Measurements from ENCODE around the gene SGTB.
"Not testable (repeated sequence)": the region's sequence is repeated elsewhere in the genome, so short reads cannot be mapped to it uniquely, and the experiment has no call there.

The SGTB gene

GRCh38 chr5:65663804-65664521, 57.9 kb downstream of the SGTB start:
- no peak overlapping the region for H3K27ac Mint-ChIP-seq
- no peak for ATAC-seq
- no peaks in the 10 kb centered on the region for H3K27me3 Mint-ChIP-seq
- no peaks in the 10 kb centered on the region for H3K4me1 Mint-ChIP-seq
- no peak overlapping the region for H3K4me3 Mint-ChIP-seq
- H3K36me3 Mint-ChIP-seq: peaks cover 44% of the 10 kb centered on the region
- H3K9me3 Mint-ChIP-seq: no peaks in the 10 kb centered on the region

GRCh38 chr5:65654713-65655112, 67.2 kb downstream of the SGTB start:
- Mint-ChIP-seq H3K27ac (no peak overlapping the region), H3K36me3 (peaks cover 22% of the 10 kb centered on the region), H3K27me3 (no peaks in the 10 kb centered on the region), H3K4me3 (no peak overlapping the region), H3K9me3 (no peaks in the 10 kb centered on the region), H3K4me1 (no peaks in the 10 kb centered on the region)
- no peak for ATAC-seq

GRCh38 chr5:65651144-65651543, 70.8 kb downstream of the SGTB start:
- Mint-ChIP-seq H3K9me3 (no peaks in the 10 kb centered on the region), H3K27me3 (no peaks in the 10 kb centered on the region), H3K27ac (no peak overlapping the region), H3K36me3 (peaks cover 30% of the 10 kb centered on the region), H3K4me3 (no peak overlapping the region), H3K4me1 (peaks cover 7% of the 10 kb centered on the region)
- no peak for ATAC-seq

GRCh38 chr5:65647941-65648340, 74.0 kb downstream of the SGTB start:
- no peak overlapping the region for H3K4me3 Mint-ChIP-seq

GRCh38 chr5:65646938-65647337, 75.0 kb downstream of the SGTB start:
- Mint-ChIP-seq H3K9me3 (no peaks in the 10 kb centered on the region), H3K4me3 (no peak overlapping the region), H3K36me3 (peaks cover 30% of the 10 kb centered on the region), H3K27me3 (no peaks in the 10 kb centered on the region), H3K4me1 (peaks cover 7% of the 10 kb centered on the region), H3K27ac (peak overlapping the region; percentile 63)
- ATAC-seq: no peak

More at GRCh38 chr5:65647941-65648340, 74.0 kb downstream of the SGTB start:
- no peaks in the 10 kb centered on the region for H3K9me3 Mint-ChIP-seq
- no peak overlapping the region for H3K27ac Mint-ChIP-seq
- no peaks in the 10 kb centered on the region for H3K27me3 Mint-ChIP-seq
- no peak for ATAC-seq
- H3K4me1 Mint-ChIP-seq: peaks cover 7% of the 10 kb centered on the region
- H3K36me3 Mint-ChIP-seq: peaks cover 30% of the 10 kb centered on the region

GRCh38 chr5:65640240-65640639, 81.7 kb downstream of the SGTB start:
- no peak overlapping the region for H3K27ac Mint-ChIP-seq
- no peaks in the 10 kb centered on the region for H3K27me3 Mint-ChIP-seq
- no peaks in the 10 kb centered on the region for H3K4me1 Mint-ChIP-seq
- no peak for ATAC-seq
- peaks cover 30% of the 10 kb centered on the region for H3K36me3 Mint-ChIP-seq
- no peak overlapping the region for H3K4me3 Mint-ChIP-seq
- H3K9me3 Mint-ChIP-seq: no peaks in the 10 kb centered on the region

- Mint-ChIP-seq H3K36me3 (peaks cover 7% of the 10 kb centered on the region), H3K9me3 (no peaks in the 10 kb centered on the region), H3K4me3 (no peak overlapping the region), H3K27ac (no peak overlapping the region), H3K4me1 (peaks cover 7% of the 10 kb centered on the region), H3K27me3 (no peaks in the 10 kb centered on the region)
- no peak for ATAC-seq
These were observed 90.9 kb downstream of the SGTB start for GRCh38 chr5:65630981-65631380.

- Mint-ChIP-seq H3K4me1 (peaks cover 28% of the 10 kb centered on the region), H3K36me3 (peaks cover 7% of the 10 kb centered on the region), H3K9me3 (no peaks in the 10 kb centered on the region), H3K27ac (peak overlapping the region; percentile 97), H3K27me3 (no peaks in the 10 kb centered on the region), H3K4me3 (peak overlapping the region; percentile 97)
- no peak for ATAC-seq
These were observed 96.2 kb downstream of the SGTB start for GRCh38 chr5:65625743-65626142.

GRCh38 chr5:65624571-65625555, 97.0 kb downstream of the SGTB start, which contains the start of the genes SHLD3 and TRAPPC13:
Gene SHLD3 (plus strand): TSS chr5:65625027. CDS start chr5:65629588, 4,561 bp downstream.
Gene TRAPPC13 (plus strand): TSS chr5:65625027. CDS start chr5:65625061, 34 bp downstream.
- Mint-ChIP-seq H3K4me1 (peaks cover 28% of the 10 kb centered on the region), H3K36me3 (peaks cover 6% of the 10 kb centered on the region), H3K9me3 (no peaks in the 10 kb centered on the region), H3K27ac (peak within 1 kb of the TSS; percentile 97), H3K27me3 (no peaks in the 10 kb centered on the region), H3K4me3 (peak within 1 kb of the TSS; percentile 97)
- ATAC-seq: peak; percentile 90

GRCh38 chr5:65624025-65624570, 97.8 kb downstream of the SGTB start, which contains the start of gene TRIM23:
Gene TRIM23 (minus strand): TSS chr5:65624333. CDS start chr5:65624274, 59 bp downstream.
- Mint-ChIP-seq H3K27ac (peak within 1 kb of the TSS; percentile 97), H3K4me1 (peaks cover 32% of the 10 kb centered on the region), H3K4me3 (peak within 1 kb of the TSS; percentile 97), H3K9me3 (no peaks in the 10 kb centered on the region), H3K36me3 (no peaks in the 10 kb centered on the region), H3K27me3 (no peaks in the 10 kb centered on the region)
- peak; percentile 99 for ATAC-seq

GRCh38 chr5:65623482-65623881, 98.4 kb downstream of the SGTB start:
- no peak for ATAC-seq
- H3K4me1 Mint-ChIP-seq: peaks cover 35% of the 10 kb centered on the region
- H3K9me3 Mint-ChIP-seq: no peaks in the 10 kb centered on the region
- no peaks in the 10 kb centered on the region for H3K27me3 Mint-ChIP-seq
- H3K36me3 Mint-ChIP-seq: no peaks in the 10 kb centered on the region
- H3K4me3 Mint-ChIP-seq: peak overlapping the region; percentile 97
- H3K27ac Mint-ChIP-seq: peak overlapping the region; percentile 97

GRCh38 chr5:65621961-65622360, 99.9 kb downstream of the SGTB start:
- not testable (repeated sequence) for H3K27me3 Mint-ChIP-seq, H3K4me3 Mint-ChIP-seq, H3K9me3 Mint-ChIP-seq, H3K36me3 Mint-ChIP-seq, ATAC-seq, H3K27ac Mint-ChIP-seq
- H3K4me1 Mint-ChIP-seq: peaks cover 35% of the 10 kb centered on the region

- Mint-ChIP-seq H3K4me1 (peaks cover 24% of the 10 kb centered on the region), H3K36me3 (peaks cover 5% of the 10 kb centered on the region)
- no peak for ATAC-seq
These were observed 101.9 kb downstream of the SGTB start for GRCh38 chr5:65620021-65620420.

More at GRCh38 chr5:65620021-65620420, 101.9 kb downstream of the SGTB start:
- Mint-ChIP-seq H3K9me3 (no peaks in the 10 kb centered on the region), H3K27me3 (no peaks in the 10 kb centered on the region), H3K27ac (no peak overlapping the region), H3K4me3 (no peak overlapping the region)

All from stimulated activated memory B cell treated with anti-CD40 and anti-IgM and Interleukin-4, amounts not matched to agents 10 μg/mL and 1 μg/mL and 100 μg/mL, for 72 hours (primary cell).